WTC11 (cell line): Measurements from ENCODE around the gene LPGAT1. TPM values are rescaled to one million over a fixed set of nuclear protein-coding genes. Genes with fewer than 3 reads are reported as not detected.

ENCODE experiments used
- ATAC-seq: fragments of 200-7000 bp; cut with Tn5 transposase; 2 replicates; pipeline ENCODE4 v1.10.0; 2021; ENCODE audit warnings: mild to moderate bottlenecking, moderate library complexity
- CTCF ChIA-PET: fragments of 300-600 bp; sonication (Branson Sonifier 250); formaldehyde crosslinking; loops from one replicate; lab custom pipeline; 2021; ENCODE audit warnings: antibody characterized with exemption; lab: Charles Lee
- POLR2A ChIA-PET: fragments of 350-600 bp; sonication (Branson Sonifier 250); formaldehyde crosslinking; loops from one replicate; lab custom pipeline; 2021; ENCODE audit warnings: antibody characterized with exemption; lab: Charles Lee
- DNase-seq: peaks from one replicate; pipeline ENCODE4 v3.0.0; 2021; ENCODE audit warnings: low spot score
- H3K27ac Mint-ChIP-seq: 2 replicates; pipeline ENCODE4 v1.8.0; 2021; ENCODE audit warnings: mixed read lengths
- H3K27me3 Mint-ChIP-seq: 2 replicates; pipeline ENCODE4 v1.8.0; 2021; ENCODE audit warnings: low read depth, mild to moderate bottlenecking, moderate library complexity, mixed read lengths
- H3K36me3 Mint-ChIP-seq: 2 replicates; pipeline ENCODE4 v1.8.0; 2021; ENCODE audit warnings: mixed read lengths
- H3K4me1 Mint-ChIP-seq: 2 replicates; pipeline ENCODE4 v1.8.0; 2022; ENCODE audit warnings: mixed read lengths
- H3K4me3 Mint-ChIP-seq: 2 replicates; pipeline ENCODE4 v1.8.0; 2021; ENCODE audit warnings: mild to moderate bottlenecking, moderate library complexity, mixed read lengths
- H3K9me3 Mint-ChIP-seq: 2 replicates; pipeline ENCODE4 v1.8.0; 2021; ENCODE audit warnings: mixed read lengths
- CBFB ChIP-seq: sonication (generic); formaldehyde crosslinking; IDR thresholded peaks from 2 replicates; pipeline ENCODE4 v1.8.1; 2022; ENCODE audit warnings: mild to moderate bottlenecking, low read depth, missing genetic modification reagents
- ELF4 ChIP-seq: sonication (generic); formaldehyde crosslinking; IDR thresholded peaks from 2 replicates; pipeline ENCODE4 v1.8.1; 2022; ENCODE audit warnings: low read depth, mild to moderate bottlenecking, moderate library complexity, missing genetic modification reagents
- IRF2 ChIP-seq: sonication (generic); formaldehyde crosslinking; IDR thresholded peaks from 2 replicates; pipeline ENCODE4 v1.8.0; 2022; ENCODE audit warnings: low read depth, missing genetic modification reagents, borderline replicate concordance
- MXD4 ChIP-seq: fragments of 250-450 bp; sonication (Bioruptor Pico); IDR thresholded peaks from 2 replicates; pipeline ENCODE4 v1.8.0; 2021; ENCODE audit warnings: mild to moderate bottlenecking, moderate library complexity, borderline replicate concordance
- MYBL2 ChIP-seq: sonication (generic); formaldehyde crosslinking; IDR thresholded peaks from 2 replicates; pipeline ENCODE4 v1.8.1; 2023; ENCODE audit warnings: mild to moderate bottlenecking, moderate library complexity, missing genetic modification reagents
- NFYB ChIP-seq: sonication (generic); formaldehyde crosslinking; conservative IDR thresholded peaks from 2 replicates; pipeline ENCODE4 v1.8.0; 2022; ENCODE audit warnings: low read depth, missing genetic modification reagents
- NR2C2 ChIP-seq: sonication (generic); formaldehyde crosslinking; IDR thresholded peaks from 2 replicates; pipeline ENCODE4 v1.8.0; 2022; ENCODE audit warnings: mild to moderate bottlenecking, missing genetic modification reagents
- NR3C1 ChIP-seq: sonication (generic); formaldehyde crosslinking; conservative IDR thresholded peaks from 2 replicates; pipeline ENCODE4 v1.8.1; 2023; ENCODE audit warnings: low read depth, mild to moderate bottlenecking, missing genetic modification reagents
- PRRX2 ChIP-seq: fragments of 250-450 bp; sonication (Bioruptor Pico); IDR thresholded peaks from 2 replicates; pipeline ENCODE4 v1.8.0; 2021; ENCODE audit warnings: mild to moderate bottlenecking
- SMAD4 ChIP-seq: sonication (generic); formaldehyde crosslinking; IDR thresholded peaks from 2 replicates; pipeline ENCODE4 v1.8.0; 2022; ENCODE audit warnings: mild to moderate bottlenecking, missing genetic modification reagents
- TEAD4 ChIP-seq: sonication (generic); formaldehyde crosslinking; IDR thresholded peaks from 2 replicates; pipeline ENCODE4 v1.8.0; 2022; ENCODE audit warnings: mild to moderate bottlenecking, missing genetic modification reagents
- ZNF219 ChIP-seq: sonication (generic); formaldehyde crosslinking; IDR thresholded peaks from 2 replicates; pipeline ENCODE4 v1.8.0; 2023; ENCODE audit warnings: missing genetic modification reagents, mild to moderate bottlenecking, borderline replicate concordance
- ZNF317 ChIP-seq: sonication (generic); formaldehyde crosslinking; IDR thresholded peaks from 2 replicates; pipeline ENCODE4 v1.8.1; 2023; ENCODE audit warnings: low read depth, mild to moderate bottlenecking, moderate library complexity, missing genetic modification reagents, borderline replicate concordance
- ZNF423 ChIP-seq: fragments of 250-450 bp; sonication (Bioruptor Pico); IDR thresholded peaks from 2 replicates; pipeline ENCODE4 v2.1.2; 2022; ENCODE audit warnings: mild to moderate bottlenecking, moderate library complexity
- total RNA-seq: library from RNA; stranded (reverse); gene quantifications from 3 replicates; pipeline ENCODE4 v1.2.3, GENCODE V29; 2021
- TF ChIP-seq, protein P1 (sequence below): sonication (generic); formaldehyde crosslinking; IDR thresholded peaks from 2 replicates; pipeline ENCODE4 v1.8.0; 2023; ENCODE audit warnings: mild to moderate bottlenecking, missing genetic modification reagents
- TF ChIP-seq, protein P2 (sequence below): sonication (generic); formaldehyde crosslinking; IDR thresholded peaks from 2 replicates; pipeline ENCODE4 v1.8.1; 2022; ENCODE audit warnings: mild to moderate bottlenecking, missing genetic modification reagents, moderate library complexity, borderline replicate concordance
- TF ChIP-seq, protein P3 (sequence below): sonication (generic); formaldehyde crosslinking; IDR thresholded peaks from 2 replicates; pipeline ENCODE4 v1.8.0; 2022; ENCODE audit warnings: missing genetic modification reagents
- TF ChIP-seq, protein P4 (sequence below): sonication (generic); formaldehyde crosslinking; IDR thresholded peaks from 2 replicates; pipeline ENCODE4 v1.8.0; 2023; ENCODE audit warnings: missing genetic modification reagents, mild to moderate bottlenecking, borderline replicate concordance
- TF ChIP-seq, protein P5 (sequence below): sonication (generic); formaldehyde crosslinking; IDR thresholded peaks from 2 replicates; pipeline ENCODE4 v1.8.0; 2022; ENCODE audit warnings: mild to moderate bottlenecking, missing genetic modification reagents

LPGAT1 gene
- total RNA-seq, 1 experiment from 2014 or later, result 15.1 TPM

DNA sequence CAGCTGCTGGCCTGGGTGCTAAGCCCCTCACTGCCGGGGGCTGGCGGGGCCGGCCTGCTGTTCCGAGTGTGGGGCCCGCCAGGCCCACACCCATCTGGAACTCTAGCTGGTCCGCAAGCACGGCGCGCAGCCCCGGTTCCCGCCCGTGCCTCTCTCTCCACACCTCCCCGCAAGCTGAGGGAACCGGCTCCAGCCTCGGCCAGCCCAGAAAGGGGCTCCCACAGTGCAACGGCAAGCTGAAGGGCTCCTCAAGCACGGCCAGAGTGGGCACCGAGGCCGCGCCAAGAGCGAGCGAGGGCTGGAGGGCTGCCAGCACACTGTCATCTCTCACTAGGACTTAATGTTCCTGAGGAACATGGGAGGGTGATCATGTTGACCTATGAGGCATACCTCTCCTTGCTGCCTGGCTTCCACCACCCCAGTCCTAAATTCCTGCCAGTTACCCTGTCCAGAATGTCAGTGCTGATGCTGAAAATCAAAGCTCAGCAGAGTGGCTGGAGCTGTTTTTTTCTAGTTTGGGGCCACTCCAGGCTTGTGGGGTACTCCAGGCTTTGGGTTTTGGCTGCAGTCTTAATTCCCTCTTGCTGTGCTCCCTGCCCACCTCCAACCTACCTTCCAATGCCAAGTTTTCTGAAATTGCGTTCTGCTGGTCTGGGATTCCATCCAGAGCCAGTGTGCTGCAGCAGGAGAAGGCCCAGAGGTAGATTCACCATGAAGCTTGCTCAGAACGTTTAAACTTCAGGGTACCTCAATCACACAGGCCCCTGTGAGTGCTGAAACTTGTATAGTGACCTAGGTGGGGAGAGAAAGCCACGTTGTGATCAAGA, 44.2 kb upstream of the LPGAT1 start:
- H3K4me3 Mint-ChIP-seq, result no peak overlapping the region
- H3K27ac Mint-ChIP-seq, result no peak overlapping the region
- ATAC-seq (no peak), DNase-seq (no peak)
- no peak for TF ChIP-seq NR3C1 (CRISPR knock-in tag)
- TF ChIP-seq, protein P1, sequence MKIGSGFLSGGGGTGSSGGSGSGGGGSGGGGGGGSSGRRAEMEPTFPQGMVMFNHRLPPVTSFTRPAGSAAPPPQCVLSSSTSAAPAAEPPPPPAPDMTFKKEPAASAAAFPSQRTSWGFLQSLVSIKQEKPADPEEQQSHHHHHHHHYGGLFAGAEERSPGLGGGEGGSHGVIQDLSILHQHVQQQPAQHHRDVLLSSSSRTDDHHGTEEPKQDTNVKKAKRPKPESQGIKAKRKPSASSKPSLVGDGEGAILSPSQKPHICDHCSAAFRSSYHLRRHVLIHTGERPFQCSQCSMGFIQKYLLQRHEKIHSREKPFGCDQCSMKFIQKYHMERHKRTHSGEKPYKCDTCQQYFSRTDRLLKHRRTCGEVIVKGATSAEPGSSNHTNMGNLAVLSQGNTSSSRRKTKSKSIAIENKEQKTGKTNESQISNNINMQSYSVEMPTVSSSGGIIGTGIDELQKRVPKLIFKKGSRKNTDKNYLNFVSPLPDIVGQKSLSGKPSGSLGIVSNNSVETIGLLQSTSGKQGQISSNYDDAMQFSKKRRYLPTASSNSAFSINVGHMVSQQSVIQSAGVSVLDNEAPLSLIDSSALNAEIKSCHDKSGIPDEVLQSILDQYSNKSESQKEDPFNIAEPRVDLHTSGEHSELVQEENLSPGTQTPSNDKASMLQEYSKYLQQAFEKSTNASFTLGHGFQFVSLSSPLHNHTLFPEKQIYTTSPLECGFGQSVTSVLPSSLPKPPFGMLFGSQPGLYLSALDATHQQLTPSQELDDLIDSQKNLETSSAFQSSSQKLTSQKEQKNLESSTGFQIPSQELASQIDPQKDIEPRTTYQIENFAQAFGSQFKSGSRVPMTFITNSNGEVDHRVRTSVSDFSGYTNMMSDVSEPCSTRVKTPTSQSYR (CRISPR knock-in tag), result no peak
- TF ChIP-seq, protein P2, sequence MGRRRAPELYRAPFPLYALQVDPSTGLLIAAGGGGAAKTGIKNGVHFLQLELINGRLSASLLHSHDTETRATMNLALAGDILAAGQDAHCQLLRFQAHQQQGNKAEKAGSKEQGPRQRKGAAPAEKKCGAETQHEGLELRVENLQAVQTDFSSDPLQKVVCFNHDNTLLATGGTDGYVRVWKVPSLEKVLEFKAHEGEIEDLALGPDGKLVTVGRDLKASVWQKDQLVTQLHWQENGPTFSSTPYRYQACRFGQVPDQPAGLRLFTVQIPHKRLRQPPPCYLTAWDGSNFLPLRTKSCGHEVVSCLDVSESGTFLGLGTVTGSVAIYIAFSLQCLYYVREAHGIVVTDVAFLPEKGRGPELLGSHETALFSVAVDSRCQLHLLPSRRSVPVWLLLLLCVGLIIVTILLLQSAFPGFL (CRISPR knock-in tag), result no peak
- no peak for TF ChIP-seq ELF4 (CRISPR knock-in tag)
- TF ChIP-seq, protein P3, sequence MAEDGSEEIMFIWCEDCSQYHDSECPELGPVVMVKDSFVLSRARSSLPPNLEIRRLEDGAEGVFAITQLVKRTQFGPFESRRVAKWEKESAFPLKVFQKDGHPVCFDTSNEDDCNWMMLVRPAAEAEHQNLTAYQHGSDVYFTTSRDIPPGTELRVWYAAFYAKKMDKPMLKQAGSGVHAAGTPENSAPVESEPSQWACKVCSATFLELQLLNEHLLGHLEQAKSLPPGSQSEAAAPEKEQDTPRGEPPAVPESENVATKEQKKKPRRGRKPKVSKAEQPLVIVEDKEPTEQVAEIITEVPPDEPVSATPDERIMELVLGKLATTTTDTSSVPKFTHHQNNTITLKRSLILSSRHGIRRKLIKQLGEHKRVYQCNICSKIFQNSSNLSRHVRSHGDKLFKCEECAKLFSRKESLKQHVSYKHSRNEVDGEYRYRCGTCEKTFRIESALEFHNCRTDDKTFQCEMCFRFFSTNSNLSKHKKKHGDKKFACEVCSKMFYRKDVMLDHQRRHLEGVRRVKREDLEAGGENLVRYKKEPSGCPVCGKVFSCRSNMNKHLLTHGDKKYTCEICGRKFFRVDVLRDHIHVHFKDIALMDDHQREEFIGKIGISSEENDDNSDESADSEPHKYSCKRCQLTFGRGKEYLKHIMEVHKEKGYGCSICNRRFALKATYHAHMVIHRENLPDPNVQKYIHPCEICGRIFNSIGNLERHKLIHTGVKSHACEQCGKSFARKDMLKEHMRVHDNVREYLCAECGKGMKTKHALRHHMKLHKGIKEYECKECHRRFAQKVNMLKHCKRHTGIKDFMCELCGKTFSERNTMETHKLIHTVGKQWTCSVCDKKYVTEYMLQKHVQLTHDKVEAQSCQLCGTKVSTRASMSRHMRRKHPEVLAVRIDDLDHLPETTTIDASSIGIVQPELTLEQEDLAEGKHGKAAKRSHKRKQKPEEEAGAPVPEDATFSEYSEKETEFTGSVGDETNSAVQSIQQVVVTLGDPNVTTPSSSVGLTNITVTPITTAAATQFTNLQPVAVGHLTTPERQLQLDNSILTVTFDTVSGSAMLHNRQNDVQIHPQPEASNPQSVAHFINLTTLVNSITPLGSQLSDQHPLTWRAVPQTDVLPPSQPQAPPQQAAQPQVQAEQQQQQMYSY (CRISPR knock-in tag), result no peak
- TF ChIP-seq MYBL2 (CRISPR knock-in tag), result no peak
- TF ChIP-seq CBFB, result no peak
- no peak for TF ChIP-seq ZNF423 (CRISPR knock-in tag)
- TF ChIP-seq, protein P4, sequence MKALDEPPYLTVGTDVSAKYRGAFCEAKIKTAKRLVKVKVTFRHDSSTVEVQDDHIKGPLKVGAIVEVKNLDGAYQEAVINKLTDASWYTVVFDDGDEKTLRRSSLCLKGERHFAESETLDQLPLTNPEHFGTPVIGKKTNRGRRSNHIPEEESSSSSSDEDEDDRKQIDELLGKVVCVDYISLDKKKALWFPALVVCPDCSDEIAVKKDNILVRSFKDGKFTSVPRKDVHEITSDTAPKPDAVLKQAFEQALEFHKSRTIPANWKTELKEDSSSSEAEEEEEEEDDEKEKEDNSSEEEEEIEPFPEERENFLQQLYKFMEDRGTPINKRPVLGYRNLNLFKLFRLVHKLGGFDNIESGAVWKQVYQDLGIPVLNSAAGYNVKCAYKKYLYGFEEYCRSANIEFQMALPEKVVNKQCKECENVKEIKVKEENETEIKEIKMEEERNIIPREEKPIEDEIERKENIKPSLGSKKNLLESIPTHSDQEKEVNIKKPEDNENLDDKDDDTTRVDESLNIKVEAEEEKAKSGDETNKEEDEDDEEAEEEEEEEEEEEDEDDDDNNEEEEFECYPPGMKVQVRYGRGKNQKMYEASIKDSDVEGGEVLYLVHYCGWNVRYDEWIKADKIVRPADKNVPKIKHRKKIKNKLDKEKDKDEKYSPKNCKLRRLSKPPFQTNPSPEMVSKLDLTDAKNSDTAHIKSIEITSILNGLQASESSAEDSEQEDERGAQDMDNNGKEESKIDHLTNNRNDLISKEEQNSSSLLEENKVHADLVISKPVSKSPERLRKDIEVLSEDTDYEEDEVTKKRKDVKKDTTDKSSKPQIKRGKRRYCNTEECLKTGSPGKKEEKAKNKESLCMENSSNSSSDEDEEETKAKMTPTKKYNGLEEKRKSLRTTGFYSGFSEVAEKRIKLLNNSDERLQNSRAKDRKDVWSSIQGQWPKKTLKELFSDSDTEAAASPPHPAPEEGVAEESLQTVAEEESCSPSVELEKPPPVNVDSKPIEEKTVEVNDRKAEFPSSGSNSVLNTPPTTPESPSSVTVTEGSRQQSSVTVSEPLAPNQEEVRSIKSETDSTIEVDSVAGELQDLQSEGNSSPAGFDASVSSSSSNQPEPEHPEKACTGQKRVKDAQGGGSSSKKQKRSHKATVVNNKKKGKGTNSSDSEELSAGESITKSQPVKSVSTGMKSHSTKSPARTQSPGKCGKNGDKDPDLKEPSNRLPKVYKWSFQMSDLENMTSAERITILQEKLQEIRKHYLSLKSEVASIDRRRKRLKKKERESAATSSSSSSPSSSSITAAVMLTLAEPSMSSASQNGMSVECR (CRISPR knock-in tag), result no peak
- no peak for TF ChIP-seq SMAD4 (CRISPR knock-in tag)
- no peak for TF ChIP-seq ZNF219 (CRISPR knock-in tag)
- TF ChIP-seq IRF2 (CRISPR knock-in tag), result no peak
- TF ChIP-seq ZNF317, result no peak
- no peak for TF ChIP-seq NFYB (CRISPR knock-in tag)
- TF ChIP-seq PRRX2, result no peak
- TF ChIP-seq, protein P5, sequence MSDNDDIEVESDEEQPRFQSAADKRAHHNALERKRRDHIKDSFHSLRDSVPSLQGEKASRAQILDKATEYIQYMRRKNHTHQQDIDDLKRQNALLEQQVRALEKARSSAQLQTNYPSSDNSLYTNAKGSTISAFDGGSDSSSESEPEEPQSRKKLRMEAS (CRISPR knock-in tag), result no peak
- TF ChIP-seq NR2C2 (CRISPR knock-in tag), result no peak
- no peak for TF ChIP-seq MXD4 (CRISPR knock-in tag)
- TF ChIP-seq TEAD4 (CRISPR knock-in tag), result no peak
- CTCF ChIA-PET, result no interaction called here
- no peaks in the 10 kb centered on the region for H3K4me1 Mint-ChIP-seq
- peaks cover 4% of the 10 kb centered on the region; the same call in 1 of the 2 replicates for H3K27me3 Mint-ChIP-seq
- POLR2A ChIA-PET, result no interaction called here
- H3K36me3 Mint-ChIP-seq, result no peaks in the 10 kb centered on the region
- H3K9me3 Mint-ChIP-seq, result peaks cover 9% of the 10 kb centered on the region
